D721Med (cell line): ENCODE measurements around the gene NLE1.
"Not testable (repeated sequence)": the region's sequence is repeated elsewhere in the genome, so short reads cannot be mapped to it uniquely, and the experiment has no call there.

Experiments used
- DNase-seq: peaks from one replicate; pipeline ENCODE4 v3.0.0; 2011; ENCODE audit warnings: low spot score; ENCODE audit not compliant: insufficient read length
- FAIRE-seq: peaks from 2 replicates; lab custom pipeline; 2011; peaks lifted over from hg19 to GRCh38; lab: Jason Lieb, UNC
- TF ChIP-seq, protein P1 (sequence below): IDR thresholded peaks from 2 replicates; pipeline ENCODE4 v1.5.1; 2012; ENCODE audit warnings: mild to moderate bottlenecking, control low read depth; ENCODE audit not compliant: insufficient read depth; ENCODE audit errors: missing control alignments

NLE1 gene

DNA sequence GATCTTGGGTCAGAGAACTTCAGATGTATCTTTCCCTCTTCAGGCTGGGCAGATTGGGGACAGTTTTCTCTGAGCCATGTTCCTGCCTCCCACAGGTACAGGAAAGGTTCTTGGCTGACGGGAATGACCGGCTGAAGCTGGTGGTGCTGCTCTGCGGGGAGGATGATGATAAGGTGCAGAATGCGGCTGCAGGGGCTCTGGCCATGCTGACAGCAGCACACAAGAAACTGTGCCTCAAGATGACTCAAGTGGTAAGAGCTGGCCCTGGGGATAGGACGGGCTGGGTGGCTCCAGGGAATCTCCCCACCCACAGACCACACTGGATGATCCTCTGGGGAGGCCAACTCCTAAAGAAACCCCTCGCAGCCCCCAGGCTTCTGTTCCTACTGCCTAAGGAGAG lies 41.2 kb upstream of the NLE1 start:
- DNase-seq (no peak), FAIRE-seq (no peak)
- TF ChIP-seq, protein P1, sequence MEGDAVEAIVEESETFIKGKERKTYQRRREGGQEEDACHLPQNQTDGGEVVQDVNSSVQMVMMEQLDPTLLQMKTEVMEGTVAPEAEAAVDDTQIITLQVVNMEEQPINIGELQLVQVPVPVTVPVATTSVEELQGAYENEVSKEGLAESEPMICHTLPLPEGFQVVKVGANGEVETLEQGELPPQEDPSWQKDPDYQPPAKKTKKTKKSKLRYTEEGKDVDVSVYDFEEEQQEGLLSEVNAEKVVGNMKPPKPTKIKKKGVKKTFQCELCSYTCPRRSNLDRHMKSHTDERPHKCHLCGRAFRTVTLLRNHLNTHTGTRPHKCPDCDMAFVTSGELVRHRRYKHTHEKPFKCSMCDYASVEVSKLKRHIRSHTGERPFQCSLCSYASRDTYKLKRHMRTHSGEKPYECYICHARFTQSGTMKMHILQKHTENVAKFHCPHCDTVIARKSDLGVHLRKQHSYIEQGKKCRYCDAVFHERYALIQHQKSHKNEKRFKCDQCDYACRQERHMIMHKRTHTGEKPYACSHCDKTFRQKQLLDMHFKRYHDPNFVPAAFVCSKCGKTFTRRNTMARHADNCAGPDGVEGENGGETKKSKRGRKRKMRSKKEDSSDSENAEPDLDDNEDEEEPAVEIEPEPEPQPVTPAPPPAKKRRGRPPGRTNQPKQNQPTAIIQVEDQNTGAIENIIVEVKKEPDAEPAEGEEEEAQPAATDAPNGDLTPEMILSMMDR: no peak

DNA sequence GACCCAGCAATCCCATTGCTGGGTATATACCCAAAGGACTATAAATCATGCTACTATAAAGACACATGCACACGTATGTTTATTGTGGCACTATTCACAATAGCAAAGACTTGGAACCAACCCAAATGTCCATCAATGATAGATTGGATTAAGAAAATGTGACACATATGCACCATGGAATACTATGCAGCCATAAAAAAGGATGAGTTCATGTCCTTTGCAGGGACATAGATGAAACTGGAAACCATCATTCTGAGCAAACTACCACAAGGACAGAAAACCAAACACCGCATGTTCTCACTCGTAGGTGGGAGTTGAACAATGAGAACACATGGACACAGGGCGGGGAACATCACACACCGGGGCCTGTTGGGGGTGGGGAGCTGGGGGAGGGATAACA lies 37.3 kb upstream of the NLE1 start:
- DNase-seq, FAIRE-seq: not testable (repeated sequence)

DNA sequence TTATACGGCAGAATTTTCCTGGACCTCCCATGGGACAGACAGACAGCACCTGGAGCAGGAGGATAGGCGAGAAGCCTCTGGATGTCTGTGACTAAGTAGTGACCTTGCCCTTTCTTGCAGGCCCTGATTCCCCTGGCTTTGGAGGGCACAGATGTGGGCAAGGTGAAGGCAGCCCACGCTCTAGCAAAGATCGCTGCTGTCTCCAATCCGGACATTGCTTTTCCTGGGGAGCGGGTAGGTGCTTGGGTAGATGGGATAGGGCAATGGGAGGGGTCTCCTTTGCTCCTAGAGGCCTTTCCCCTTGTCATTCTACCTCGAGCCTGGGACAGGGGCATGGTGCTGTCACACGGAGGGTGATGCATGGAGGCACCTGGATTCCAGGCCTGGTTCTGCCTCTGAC lies 34.8 kb upstream of the NLE1 start:
- TF ChIP-seq, protein P1: no peak
- DNase-seq: no peak
- no peak for FAIRE-seq

DNA sequence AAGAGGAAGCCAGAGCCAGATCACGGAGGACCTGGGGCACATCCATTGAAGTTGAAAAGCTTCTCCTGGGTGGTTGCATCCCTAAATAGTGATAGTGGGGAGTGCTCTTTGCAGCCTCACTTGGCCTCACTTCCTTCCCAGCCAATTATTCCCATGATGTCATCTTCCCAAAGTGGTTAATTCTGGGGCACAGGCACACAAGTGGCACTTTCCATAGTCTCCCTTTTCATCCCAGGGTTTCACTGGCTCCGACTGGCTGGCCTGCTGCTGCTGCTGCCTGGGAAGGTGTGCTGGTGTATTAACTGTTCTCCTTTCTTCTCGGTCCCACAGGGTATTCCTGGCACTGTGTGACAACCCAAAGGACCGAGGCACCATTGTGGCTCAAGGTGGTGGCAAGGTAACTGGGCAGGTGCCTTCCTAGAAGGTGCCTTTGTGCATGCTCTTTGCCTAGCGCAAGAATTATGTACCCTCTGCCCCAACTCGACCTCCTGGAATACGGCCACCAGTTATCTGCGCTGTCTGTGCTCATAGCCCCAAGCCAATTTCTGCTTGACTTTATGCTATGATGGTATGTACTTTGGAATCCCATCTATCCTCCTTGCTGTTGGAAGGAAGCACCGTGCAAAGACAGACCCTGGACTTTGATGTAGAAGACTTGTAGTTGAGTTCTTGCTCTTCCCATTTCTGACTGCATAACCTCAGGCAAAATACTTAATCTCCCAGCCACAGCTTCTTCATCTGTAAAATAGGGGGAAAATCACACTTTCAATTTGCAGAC lies 33.7 kb upstream of the NLE1 start:
- no peak for FAIRE-seq
- TF ChIP-seq, protein P1: no peak
- DNase-seq: no peak

DNA sequence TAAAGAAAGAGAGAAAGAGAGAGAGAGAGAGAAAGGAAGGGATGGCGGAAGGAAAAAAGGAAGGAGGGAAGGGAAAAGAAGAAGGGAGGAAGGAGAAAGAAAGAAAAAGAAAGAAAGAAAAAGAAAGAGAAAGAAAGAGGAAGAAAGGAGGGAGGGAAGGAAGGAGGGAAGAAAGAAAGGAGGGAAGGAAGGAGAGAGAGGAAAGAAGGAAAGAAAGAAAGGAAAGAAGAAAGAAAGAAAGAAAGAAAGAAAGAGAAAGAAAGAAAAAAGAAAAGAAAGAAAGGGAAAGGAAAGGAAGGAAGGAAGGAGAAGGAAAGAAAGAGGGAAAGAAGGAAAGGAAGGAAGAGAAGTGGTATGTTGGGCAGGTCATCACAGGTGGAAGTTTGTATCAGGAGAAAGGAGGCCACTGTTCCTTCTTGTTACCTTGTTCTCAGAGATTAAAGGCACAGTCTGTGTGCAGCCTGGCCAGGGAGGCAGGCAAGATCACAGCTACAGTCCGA lies 32.8 kb upstream of the NLE1 start:
- DNase-seq (no peak), FAIRE-seq (no peak)
- TF ChIP-seq, protein P1: no peak

DNA sequence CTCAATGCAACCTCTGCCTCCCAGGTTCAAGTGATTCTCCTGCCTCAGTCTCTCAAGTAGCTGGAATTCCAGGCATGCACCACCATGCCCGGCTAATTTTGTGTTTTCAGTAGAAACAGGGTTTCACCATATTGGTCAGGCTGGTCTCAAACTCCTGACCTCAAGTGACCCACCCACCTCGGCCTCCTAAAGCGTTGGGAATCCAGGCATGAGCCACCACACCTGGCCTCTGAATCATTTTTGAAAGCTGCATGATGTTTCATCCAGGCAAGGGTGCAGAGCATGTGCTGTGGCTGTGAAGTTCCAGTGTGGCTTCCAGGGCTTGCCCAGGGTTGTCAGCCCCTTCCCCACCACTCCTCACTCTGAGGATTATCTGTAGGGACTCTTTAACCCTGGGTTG lies 30.2 kb upstream of the NLE1 start:
- not testable (repeated sequence) for FAIRE-seq, DNase-seq

DNA sequence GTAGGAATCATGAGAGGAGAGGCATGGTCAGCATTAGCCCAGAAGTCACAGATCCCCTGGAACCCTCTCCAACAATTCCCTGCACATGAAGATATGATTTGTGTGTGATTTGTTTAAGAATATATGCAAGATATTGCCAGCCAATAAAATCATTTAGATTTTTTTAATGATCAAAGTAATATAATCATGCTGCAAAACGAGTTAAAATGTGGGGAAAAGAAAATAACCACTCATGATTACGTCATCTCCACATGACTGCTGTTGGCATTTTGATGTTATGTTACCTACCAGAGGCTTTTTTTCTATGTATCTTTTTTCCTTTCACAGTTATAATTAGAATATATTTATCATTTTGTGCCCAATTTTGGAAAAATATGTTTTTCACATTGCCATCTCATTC lies 29.7 kb upstream of the NLE1 start:
- no peak for FAIRE-seq
- TF ChIP-seq, protein P1: no peak
- DNase-seq: no peak

DNA sequence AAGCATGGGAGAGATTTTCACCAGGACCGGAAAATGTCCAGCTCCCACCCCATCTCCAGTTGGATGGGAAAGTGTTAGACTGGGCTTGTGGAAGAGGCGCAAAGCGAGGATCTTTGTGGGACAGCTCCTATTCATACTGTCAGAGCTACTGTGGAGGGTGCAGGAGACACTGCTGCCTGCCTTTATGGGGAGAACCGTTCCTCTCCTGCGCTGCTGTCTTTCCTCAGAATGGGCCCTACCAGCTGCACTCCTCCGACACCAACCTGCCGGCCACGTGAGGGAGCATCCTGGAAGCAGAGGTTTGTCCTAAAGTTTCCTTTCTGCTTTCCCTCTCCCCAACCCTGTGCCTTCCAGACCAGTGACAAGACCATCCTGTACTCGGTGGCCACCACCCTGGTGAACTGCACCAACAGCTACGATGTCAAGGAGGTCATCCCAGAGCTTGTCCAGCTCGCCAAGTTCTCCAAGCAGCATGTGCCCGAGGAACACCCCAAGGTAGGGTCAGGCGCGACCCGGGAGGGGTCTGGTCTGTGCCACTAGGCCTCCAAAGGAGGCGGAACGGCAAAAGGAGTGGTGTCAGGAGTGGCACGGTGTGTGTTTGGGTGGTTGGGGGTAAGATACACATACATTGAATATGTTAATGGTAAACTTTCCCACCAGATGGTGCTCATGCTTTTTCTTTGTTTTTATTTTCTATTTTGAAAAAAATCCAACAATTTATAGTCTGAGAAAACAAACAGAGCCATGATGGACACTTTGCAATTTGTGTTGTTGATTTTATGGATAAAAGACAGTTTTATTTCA lies 29.1 kb upstream of the NLE1 start:
- TF ChIP-seq, protein P1: no peak
- no peak for FAIRE-seq
- no peak for DNase-seq
